ENCODE measurements around the gene TMEM17.
"Not testable (repeated sequence)": the region's sequence is repeated elsewhere in the genome, so short reads cannot be mapped to it uniquely, and the experiment has no call there.

The TMEM17 gene, protein sequence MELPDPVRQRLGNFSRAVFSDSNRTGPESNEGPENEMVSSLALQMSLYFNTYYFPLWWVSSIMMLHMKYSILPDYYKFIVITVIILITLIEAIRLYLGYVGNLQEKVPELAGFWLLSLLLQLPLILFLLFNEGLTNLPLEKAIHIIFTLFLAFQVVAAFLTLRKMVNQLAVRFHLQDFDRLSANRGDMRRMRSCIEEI

DNA sequence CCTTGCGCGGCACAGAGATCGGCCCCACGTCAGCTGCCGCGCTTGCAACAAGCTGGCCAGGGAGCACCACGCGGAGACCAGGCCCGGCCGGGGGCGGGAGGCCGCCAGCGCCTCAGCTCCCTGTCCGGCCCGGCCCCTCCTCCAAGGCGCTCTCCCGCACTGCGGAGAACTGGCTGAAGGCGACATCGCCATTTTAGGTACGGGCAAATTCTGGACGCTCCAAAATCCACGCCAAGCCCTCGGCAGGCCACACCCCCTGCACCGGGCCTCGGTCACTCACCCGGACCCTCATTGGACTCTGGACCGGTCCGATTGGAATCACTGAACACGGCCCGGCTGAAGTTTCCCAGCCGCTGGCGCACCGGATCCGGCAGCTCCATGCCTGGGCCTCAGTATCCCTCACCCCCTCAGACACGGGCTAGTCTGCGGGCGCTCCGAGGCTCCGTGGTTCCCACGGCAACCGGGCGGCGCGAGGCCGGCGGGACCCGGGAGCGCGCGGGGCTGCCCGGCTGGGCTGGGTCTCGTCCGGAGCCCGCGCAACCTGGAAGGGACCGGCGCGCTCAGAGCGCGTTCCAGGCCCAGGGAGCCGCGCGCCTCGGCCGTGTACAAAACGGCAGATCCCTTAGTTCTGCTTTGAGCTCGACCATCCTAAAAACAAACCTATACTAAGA, at the start of gene TMEM17:
TMEM17 (minus strand) TSS at position 446 of the 671 bp plus-strand sequence; CDS start at position 380, 66 bp downstream.
- peak; percentile 85 for DNase-seq

DNA sequence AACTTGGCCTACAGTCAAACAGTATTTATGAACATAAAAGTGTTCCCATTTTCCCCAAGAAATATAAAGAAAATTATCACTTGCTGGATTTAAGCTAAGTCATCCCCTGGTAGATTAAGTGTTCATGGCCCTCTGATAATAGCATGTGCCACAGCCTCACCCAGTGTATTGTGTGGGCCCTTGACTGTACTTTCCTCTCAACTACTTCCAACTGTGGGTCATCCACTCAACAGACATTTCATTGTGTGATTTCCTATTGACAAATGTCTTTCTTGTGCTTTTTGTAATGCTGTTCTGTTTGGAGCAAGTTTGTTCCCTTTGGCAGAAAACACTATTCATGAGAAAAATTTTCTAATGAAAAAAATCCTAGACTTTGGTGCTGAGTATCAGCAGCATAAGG, 48.4 kb upstream of the TMEM17 start:
- no peak for DNase-seq

GRCh38 chr2:62550461-62550860, 44.5 kb upstream of the TMEM17 start:
- no peak for DNase-seq

- DNase-seq = no peak
These were observed 41.9 kb upstream of the TMEM17 start for GRCh38 chr2:62547854-62548253.

GRCh38 chr2:62545261-62545660, 39.3 kb upstream of the TMEM17 start:
- DNase-seq = no peak

- DNase-seq = no peak
These were observed 34.6 kb upstream of the TMEM17 start for GRCh38 chr2:62540408-62541168.

DNA sequence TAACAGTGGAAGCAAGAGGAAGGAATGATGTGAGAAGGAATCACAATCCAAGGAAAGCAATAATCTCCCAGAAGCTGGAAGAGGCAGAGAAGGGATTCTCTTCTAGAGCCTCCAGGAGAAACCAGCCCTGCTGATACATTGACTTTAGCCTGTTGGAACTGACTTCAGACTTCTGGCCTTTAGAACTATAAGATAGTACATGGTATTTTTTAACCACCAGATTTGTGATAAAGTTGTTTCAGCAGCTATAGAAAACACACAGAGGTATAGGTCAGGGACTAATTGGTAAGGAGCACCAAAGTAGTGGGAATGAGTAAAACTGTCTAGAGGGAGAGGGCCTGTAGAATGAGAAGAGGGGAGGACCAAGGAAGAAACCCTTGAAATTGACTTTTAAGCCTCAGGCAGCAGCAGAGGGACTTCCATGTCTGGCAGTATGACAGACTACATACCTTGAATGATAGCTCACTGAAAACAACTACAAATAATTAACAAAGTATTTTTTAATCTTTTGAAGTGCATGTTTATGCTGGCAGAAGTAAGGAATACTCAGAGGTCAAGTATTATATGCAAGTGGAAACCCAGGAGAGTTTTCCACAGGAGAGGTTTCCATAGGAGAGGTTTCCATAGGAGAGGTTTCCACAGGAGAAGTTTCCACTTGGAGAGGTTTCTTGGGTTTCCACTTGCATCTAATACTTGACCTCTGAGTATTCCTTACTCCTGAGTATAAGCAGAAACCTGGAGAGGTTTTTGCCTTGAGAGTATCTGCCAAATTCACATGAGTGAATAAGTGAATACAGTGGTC, 33.8 kb upstream of the TMEM17 start:
- DNase-seq = no peak

DNA sequence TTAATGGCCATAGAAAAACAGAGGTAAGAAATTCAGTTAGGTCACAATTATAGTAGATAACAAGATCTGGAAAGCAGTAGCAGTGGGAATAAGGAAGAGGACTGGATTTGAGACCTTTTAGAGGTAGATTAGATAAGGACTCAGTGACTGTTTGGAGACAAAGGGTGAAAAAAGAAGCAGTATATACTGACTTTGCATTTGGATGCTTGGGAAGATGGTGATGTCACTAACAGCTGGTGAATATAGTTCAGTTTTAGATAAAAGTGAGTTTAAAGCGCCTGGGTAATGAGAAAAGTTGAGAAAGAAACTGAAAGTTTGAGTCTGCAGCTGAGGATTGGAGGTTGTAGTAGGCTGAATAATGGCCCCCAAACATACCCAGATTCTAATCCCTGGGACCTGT, 32.8 kb upstream of the TMEM17 start:
- DNase-seq = no peak

DNA sequence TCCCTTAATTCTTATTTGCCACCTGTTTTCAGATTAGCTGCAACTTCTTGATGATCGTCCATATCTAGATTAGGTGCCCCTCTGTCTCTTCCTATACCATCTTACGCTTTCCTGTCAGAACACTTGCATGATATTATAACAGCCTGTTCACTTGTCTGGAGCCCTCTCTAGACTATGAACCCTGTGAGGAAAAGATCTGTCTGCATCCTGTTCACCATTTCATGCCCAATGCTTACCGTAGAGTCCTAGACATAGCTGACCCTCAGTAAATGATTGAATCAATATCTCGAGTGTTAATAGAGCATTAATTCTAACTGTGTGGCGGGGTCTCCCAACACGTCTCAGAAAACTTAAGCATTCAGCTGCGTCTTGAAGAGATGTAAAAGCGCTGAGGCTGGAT, 31.8 kb upstream of the TMEM17 start:
- no peak for DNase-seq

DNA sequence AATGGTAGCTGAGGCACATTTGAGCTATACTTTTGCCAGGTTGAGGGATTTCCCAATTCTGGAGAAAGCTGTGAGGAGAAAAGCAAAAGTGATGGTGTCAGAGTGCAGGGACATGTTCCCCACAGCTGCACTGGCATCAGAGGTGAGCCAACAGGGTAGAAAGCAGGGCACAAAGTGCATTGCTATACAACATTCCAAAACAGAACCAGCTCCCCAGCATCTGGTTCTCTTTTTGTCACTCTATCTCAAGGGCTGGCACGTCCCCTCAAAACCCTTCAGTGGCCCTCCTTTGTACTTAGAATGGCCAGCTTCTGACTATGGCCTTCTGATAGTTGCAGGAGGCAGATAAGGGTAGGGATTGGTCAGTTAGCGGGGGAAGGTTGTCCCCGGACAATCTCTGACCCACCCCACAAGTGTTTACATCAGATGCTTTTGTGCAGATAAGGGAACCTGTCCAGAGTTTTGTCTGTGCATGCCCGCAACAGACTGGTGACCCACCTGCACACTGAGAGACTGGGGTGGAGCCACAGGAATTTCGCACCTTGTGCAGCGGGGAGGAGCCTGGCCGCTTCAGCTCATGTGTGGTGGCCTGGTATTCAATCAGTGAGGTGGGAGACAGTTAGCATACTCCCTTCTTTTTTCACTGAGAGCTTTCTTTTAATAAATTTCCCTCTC, 31.0 kb upstream of the TMEM17 start:
- no peak for DNase-seq

- DNase-seq = not testable (repeated sequence)
These were observed 29.5 kb upstream of the TMEM17 start for GRCh38 chr2:62535521-62535920.

DNA sequence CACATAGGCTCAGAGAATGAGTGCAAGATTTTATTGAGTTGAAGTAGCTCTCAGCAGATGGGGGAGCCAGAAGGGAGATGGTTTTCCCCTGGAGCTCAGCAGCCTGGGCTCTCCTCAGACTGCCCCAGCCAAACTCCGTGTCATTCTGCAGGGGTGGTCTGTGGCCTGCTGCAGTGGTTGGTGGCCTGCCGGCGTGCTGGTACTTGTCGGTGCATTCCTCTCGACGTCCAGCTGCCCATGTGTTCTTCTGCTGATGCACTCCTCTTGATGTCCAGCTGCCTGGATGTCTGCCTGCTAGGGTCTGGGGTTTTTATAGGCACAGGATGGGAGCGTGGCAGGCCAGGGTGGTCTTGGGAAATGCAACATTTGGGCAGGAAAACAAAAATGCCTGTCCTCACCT, 25.6 kb upstream of the TMEM17 start:
- DNase-seq = no peak

GRCh38 chr2:62529758-62530157, 23.8 kb upstream of the TMEM17 start:
- peak; percentile 60 for DNase-seq

- DNase-seq = peak; percentile 40
These were observed 21.6 kb upstream of the TMEM17 start for GRCh38 chr2:62527478-62528210.

DNA sequence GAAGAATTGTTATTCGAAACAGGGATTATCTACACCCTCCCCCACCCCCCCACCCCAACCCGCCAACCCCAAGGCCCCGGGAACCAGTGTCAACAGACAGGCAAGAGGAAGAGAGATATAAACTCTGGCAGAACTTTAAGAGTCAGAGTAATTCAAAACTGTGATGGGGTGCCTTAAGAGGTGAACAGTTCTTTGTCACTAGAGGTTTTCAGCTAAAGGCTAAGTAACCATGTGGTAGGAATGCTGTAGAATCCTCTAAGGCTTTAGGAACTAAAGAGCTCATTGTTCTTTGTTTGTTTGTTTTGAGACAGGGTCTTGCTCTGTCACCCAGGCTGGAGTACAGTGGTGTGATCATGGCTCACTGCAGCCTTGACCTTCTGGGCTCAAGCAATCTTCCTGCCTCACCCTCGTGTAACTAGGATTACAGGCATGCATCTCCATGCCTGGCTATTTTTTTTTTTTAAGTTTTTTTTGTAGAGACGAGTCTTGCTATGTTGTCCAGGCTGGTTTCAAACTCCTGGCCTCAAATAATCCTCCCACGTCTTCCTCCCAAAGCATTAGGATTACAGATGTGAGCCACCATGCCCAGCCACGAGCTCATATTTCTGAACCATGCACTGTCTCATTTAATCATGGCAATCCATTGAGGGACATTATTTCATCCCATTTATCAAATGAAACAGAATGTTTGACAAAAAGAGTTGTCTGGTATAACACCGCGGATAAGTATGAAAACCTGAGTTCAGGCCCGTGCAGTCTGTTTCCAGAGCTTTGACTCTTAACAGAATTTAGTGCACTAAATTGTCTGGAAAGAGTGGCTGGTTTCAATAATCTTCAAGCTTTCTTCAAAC, 20.8 kb upstream of the TMEM17 start:
- no peak for DNase-seq

DNA sequence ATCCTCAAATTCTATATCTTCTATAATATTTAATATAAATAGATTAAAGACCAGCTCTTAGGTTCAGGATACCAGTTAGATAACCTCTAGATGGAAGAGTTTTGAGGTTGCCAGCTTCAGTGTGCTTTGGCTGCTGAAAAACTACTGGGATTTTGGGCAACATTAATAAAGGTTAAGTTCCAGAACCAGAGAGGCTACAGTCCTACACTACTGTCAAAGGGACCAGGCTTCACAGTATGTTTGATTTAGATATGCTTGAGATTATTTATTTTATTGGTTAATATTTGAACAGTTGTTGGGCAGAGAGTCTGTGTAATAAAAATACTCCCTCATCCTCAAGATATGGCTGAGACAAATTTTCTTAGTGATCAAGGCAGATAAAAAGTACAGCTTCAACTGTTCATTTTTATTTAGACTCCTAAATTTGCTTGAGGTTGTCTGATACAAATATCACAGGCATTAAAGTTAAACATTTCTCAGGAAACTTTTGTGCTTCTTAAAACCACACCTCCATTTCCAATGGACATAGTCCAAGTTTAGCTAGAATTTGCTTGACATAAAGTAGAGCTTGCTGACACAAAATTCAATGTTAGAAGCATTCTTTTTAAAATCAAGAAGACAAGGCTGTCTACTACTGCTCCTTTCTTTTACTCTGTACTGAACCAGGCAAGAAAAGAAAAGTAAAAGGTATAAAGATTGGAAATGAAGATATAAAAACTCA, 19.7 kb upstream of the TMEM17 start:
- DNase-seq = no peak

DNA sequence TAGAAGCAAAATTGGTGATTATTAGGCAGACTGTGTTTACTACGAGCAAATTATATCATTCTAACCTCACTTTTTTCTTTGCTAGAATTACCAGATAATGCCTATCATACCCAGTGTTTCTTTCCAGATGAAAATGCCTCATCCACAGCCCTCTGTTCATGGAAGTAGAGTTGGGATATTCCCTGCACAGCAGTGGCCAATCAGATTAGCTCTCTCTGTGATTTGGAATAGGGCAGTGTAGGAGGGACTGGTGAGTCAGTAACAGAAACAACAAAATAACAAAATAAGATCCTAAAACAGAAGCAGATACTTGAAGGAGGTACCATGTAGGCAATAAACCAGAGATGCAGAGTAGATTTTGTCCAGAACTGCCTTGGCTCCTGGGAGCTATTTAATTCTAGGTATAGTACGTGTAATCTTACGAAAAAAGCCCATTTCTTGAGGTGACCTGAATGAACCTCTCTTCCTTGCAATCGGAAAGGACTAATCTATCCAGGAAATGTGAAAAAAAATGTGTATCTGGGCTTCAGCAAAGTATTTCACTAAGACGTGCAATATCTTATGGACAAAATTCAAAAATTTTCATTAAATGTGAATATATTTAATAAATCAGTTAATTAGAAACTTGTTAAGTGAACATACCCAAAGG, 18.4 kb upstream of the TMEM17 start:
- DNase-seq = no peak

GRCh38 chr2:62521061-62521460, 15.1 kb upstream of the TMEM17 start:
- DNase-seq = not testable (repeated sequence)

DNA sequence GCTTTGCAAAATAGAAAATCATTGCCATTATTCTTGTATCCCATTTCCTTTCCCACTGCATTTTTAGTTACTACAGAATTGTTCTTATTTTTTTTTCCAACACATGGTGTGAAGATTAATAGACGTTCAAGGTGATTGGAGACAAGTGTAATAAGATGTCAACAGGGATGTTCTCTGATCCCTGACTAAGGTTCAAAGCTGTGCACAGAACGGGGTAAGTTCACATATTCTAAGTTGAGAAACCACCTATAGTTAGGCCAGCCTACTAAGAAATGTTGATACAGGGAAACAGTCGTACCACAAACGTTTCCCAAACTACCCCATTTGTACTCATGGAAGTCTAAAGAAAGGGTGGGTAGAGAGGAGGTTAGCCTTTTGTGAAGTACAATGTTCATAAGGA, 6.4 kb upstream of the TMEM17 start:
- DNase-seq = no peak

DNA sequence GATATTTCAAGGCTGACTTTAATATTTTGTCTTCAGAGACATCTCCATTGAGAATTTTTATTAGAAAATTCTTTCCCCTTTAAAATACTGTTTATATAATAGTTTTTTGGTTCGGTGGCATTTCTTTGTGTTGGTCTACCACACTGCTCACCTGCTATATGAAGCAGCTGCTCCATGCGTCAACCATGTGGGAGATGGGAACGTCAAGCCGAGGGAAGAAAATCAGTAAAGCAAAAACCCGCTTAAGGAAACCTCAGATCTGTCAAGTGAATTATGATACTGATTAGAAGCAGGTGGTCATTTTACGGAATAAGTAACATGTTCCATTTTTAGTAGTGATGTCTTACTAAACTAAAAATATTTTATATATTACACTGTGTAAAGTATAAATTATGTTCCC, 5.6 kb upstream of the TMEM17 start:
- DNase-seq = no peak
